MM.1S (cell line): Measurements from ENCODE around the gene DNAL1.

ENCODE experiments used
- DNase-seq: peaks from one replicate; pipeline ENCODE4 v3.0.0-alpha.2; 2015
- H2AFZ ChIP-seq: fragments of 300-600 bp; sonication (generic); 2 replicates; pipeline ENCODE4 v1.6.0; 2016; ENCODE audit warnings: antibody characterized with exemption, low read length
- H3F3A ChIP-seq: fragments of 300-600 bp; sonication (generic); 2 replicates; pipeline ENCODE4 v1.6.1; 2016; ENCODE audit warnings: mild to moderate bottlenecking, antibody characterized with exemption, low read length, moderate library complexity, mixed read lengths; ENCODE audit not compliant: insufficient read depth
- H3K27ac ChIP-seq: fragments of 300-600 bp; sonication (generic); 2 replicates; pipeline ENCODE4 v1.5.1; 2016; ENCODE audit warnings: mild to moderate bottlenecking, low read length
- H3K27me3 ChIP-seq: fragments of 300-600 bp; sonication (generic); replicated peaks from 2 replicates; pipeline ENCODE4 v1.6.0; 2016; ENCODE audit warnings: low read length; ENCODE audit not compliant: insufficient read depth
- H3K36me3 ChIP-seq: fragments of 300-600 bp; sonication (generic); replicated peaks from 2 replicates; pipeline ENCODE4 v1.6.1; 2016; ENCODE audit warnings: mild to moderate bottlenecking, low read length, mixed read lengths; ENCODE audit not compliant: insufficient read depth
- H3K4me1 ChIP-seq: fragments of 300-600 bp; sonication (generic); 2 replicates; pipeline ENCODE4 v1.6.1; 2016; ENCODE audit warnings: low read length, mixed read lengths
- H3K4me2 ChIP-seq: fragments of 300-600 bp; sonication (generic); 2 replicates; pipeline ENCODE4 v1.6.0; 2016; ENCODE audit warnings: low read depth, low read length
- H3K4me3 ChIP-seq: fragments of 300-600 bp; sonication (generic); 2 replicates; pipeline ENCODE4 v1.5.1; 2016; ENCODE audit warnings: low read length, mixed read lengths
- H3K79me2 ChIP-seq: fragments of 300-600 bp; sonication (generic); 2 replicates; pipeline ENCODE4 v1.6.1; 2016; ENCODE audit warnings: mixed run types, low read length, mixed read lengths
- H3K9ac ChIP-seq: fragments of 300-600 bp; sonication (generic); 2 replicates; pipeline ENCODE4 v1.6.1; 2016; ENCODE audit warnings: low read length, mixed read lengths
- H3K9me2 ChIP-seq: fragments of 300-600 bp; sonication (generic); replicated peaks from 2 replicates; pipeline ENCODE4 v1.6.1; 2016; ENCODE audit warnings: mild to moderate bottlenecking, low read length, mixed read lengths; ENCODE audit not compliant: insufficient read depth
- H3K9me3 ChIP-seq: fragments of 300-600 bp; sonication (generic); replicated peaks from 2 replicates; pipeline ENCODE4 v1.6.1; 2016; ENCODE audit warnings: mild to moderate bottlenecking, low read length, mixed read lengths; ENCODE audit not compliant: insufficient read depth
- H4K20me1 ChIP-seq: fragments of 300-600 bp; sonication (generic); 2 replicates; pipeline ENCODE4 v1.6.1; 2016; ENCODE audit warnings: mild to moderate bottlenecking, low read length, moderate library complexity, mixed read lengths; ENCODE audit not compliant: insufficient read depth
- CTCF ChIP-seq: fragments of 300-600 bp; sonication (generic); IDR thresholded peaks from 2 replicates; pipeline ENCODE4 v1.5.1; 2016; ENCODE audit warnings: antibody characterized with exemption, low read length, mixed read lengths
- EZH2 ChIP-seq: fragments of 300-600 bp; sonication (generic); optimal IDR thresholded peaks from 2 replicates; pipeline ENCODE3; 2017; ENCODE audit warnings: low read depth, mild to moderate bottlenecking, antibody characterized with exemption, low read length, mixed read lengths
- EZH2phosphoT487 ChIP-seq: fragments of 300-600 bp; sonication (generic); IDR thresholded peaks from 2 replicates; pipeline ENCODE4 v1.6.1; 2018; ENCODE audit warnings: antibody characterized with exemption, low read length

The DNAL1 gene

GRCh38 chr14:73710737-73711136, 66.0 kb downstream of the DNAL1 start:
- Histone ChIP-seq H3K27ac (no peak overlapping the region), H2AFZ (no peak overlapping the region), H3K9ac (no peak overlapping the region), H3K79me2 (no peaks in the 10 kb centered on the region), H3F3A (no peaks in the 10 kb centered on the region), H3K9me2 (no peaks in the 10 kb centered on the region), H3K4me1 (peaks cover 4% of the 10 kb centered on the region; the same call in 1 of the 2 replicates), H3K4me2 (no peak overlapping the region), H3K27me3 (no peaks in the 10 kb centered on the region), H3K36me3 (no peaks in the 10 kb centered on the region), H3K4me3 (no peak overlapping the region), H3K9me3 (no peaks in the 10 kb centered on the region), H4K20me1 (no peaks in the 10 kb centered on the region)
- TF ChIP-seq EZH2phosphoT487: no peak
- no peak for TF ChIP-seq EZH2
- no peak for TF ChIP-seq CTCF
- DNase-seq: no peak

- H4K20me1 ChIP-seq: no peaks in the 10 kb centered on the region
- H3K4me2 ChIP-seq: no peak overlapping the region
- no peak overlapping the region for H3K4me3 ChIP-seq
- H3F3A ChIP-seq: no peaks in the 10 kb centered on the region
- H3K9me2 ChIP-seq: no peaks in the 10 kb centered on the region
- no peaks in the 10 kb centered on the region for H3K9me3 ChIP-seq
- peaks cover 4% of the 10 kb centered on the region; the same call in 1 of the 2 replicates for H3K4me1 ChIP-seq
- no peak overlapping the region for H3K27ac ChIP-seq
- H3K9ac ChIP-seq: no peak overlapping the region
- H3K79me2 ChIP-seq: no peaks in the 10 kb centered on the region
- H3K27me3 ChIP-seq: no peaks in the 10 kb centered on the region
- no peak overlapping the region for H2AFZ ChIP-seq
- no peak for TF ChIP-seq CTCF
- TF ChIP-seq EZH2: no peak
- TF ChIP-seq EZH2phosphoT487: no peak
- no peaks in the 10 kb centered on the region for H3K36me3 ChIP-seq
- DNase-seq: no peak
Observed at GRCh38 chr14:73712071-73712506, 67.3 kb downstream of the DNAL1 start.

- Histone ChIP-seq H3K79me2 (no peaks in the 10 kb centered on the region), H4K20me1 (no peaks in the 10 kb centered on the region), H3K4me3 (no peak overlapping the region), H3K9me2 (no peaks in the 10 kb centered on the region), H3K27me3 (no peaks in the 10 kb centered on the region), H3K9ac (no peak overlapping the region), H3K27ac (no peak overlapping the region), H3K36me3 (no peaks in the 10 kb centered on the region), H2AFZ (no peak overlapping the region), H3K4me2 (no peak overlapping the region), H3K9me3 (no peaks in the 10 kb centered on the region), H3K4me1 (peaks cover 4% of the 10 kb centered on the region; the same call in 1 of the 2 replicates), H3F3A (no peaks in the 10 kb centered on the region)
- DNase-seq: no peak
- TF ChIP-seq EZH2: no peak
- no peak for TF ChIP-seq EZH2phosphoT487
- TF ChIP-seq CTCF: no peak
Observed at GRCh38 chr14:73712540-73713180, 67.9 kb downstream of the DNAL1 start.
